CD4-positive, CD25-positive, alpha-beta regulatory T cell (primary cell): ENCODE data around the gene HOXC5. TPM values are rescaled to one million over a fixed set of nuclear protein-coding genes. Genes with fewer than 3 reads are reported as not detected.

Source experiments
- ATAC-seq, 2 donors: fragments of 150-1000 bp; cut with Tn5 transposase; one replicate each; pipeline ENCODE4 v1.10.0; 2021; ENCODE audit warnings: low read depth in 2 of 2, moderate number of reproducible peaks in 2 of 2, moderate library complexity in 1 of 2
- DNase-seq, 3 donors: peaks; one replicate each; pipeline versions ENCODE4 v3.0.0 to v3.0.0-alpha.2; 2012 to 2022; ENCODE audit warnings: mixed read lengths in 1 of 3
- H3K27ac ChIP-seq: one replicate; pipeline ENCODE4 v1.7.0; 2013; ENCODE audit warnings: mild to moderate bottlenecking, low read length; ENCODE audit not compliant: insufficient read depth, poor library complexity, severe bottlenecking
- H3K27me3 ChIP-seq: one replicate; pipeline ENCODE4 v1.7.0; 2013; ENCODE audit warnings: low read length; ENCODE audit not compliant: control insufficient read depth, insufficient read depth
- H3K36me3 ChIP-seq: one replicate; pipeline ENCODE4 v1.7.0; 2013; ENCODE audit warnings: mild to moderate bottlenecking, low read length, moderate library complexity; ENCODE audit not compliant: control insufficient read depth, insufficient read depth
- H3K4me1 ChIP-seq: 2 replicates; pipeline ENCODE4 v1.7.0; 2013; ENCODE audit warnings: mild to moderate bottlenecking, low read length; ENCODE audit not compliant: insufficient read depth, control insufficient read depth, poor library complexity, severe bottlenecking
- H3K4me3 ChIP-seq: one replicate; pipeline ENCODE4 v1.7.0; 2013; ENCODE audit warnings: low read depth, mild to moderate bottlenecking, low read length, moderate library complexity
- H3K9me3 ChIP-seq, 2 experiments: 1 replicate in 1 of 2; 2 replicates in 1 of 2; pipeline ENCODE4 v1.7.0; 2013; ENCODE audit warnings: low read length in 2 of 2, mild to moderate bottlenecking in 1 of 2, moderate library complexity in 1 of 2; ENCODE audit not compliant: control insufficient read depth in 2 of 2
- H3K27ac Mint-ChIP-seq, 3 donors: one replicate each; pipeline ENCODE4 v1.8.0; 2020 to 2022; ENCODE audit warnings: mild to moderate bottlenecking in 3 of 3, mixed read lengths in 3 of 3, moderate library complexity in 2 of 3
- H3K27me3 Mint-ChIP-seq: one replicate; pipeline ENCODE4 v1.8.0; 2022; ENCODE audit warnings: mild to moderate bottlenecking, mixed read lengths
- H3K36me3 Mint-ChIP-seq: one replicate; pipeline ENCODE4 v1.8.0; 2020; ENCODE audit warnings: mixed read lengths
- H3K4me1 Mint-ChIP-seq, 4 donors: one replicate each; pipeline ENCODE4 v1.8.0; 2020 to 2022; ENCODE audit warnings: mixed read lengths in 4 of 4, mild to moderate bottlenecking in 1 of 4
- H3K4me3 Mint-ChIP-seq, 4 donors: one replicate each; pipeline ENCODE4 v1.8.0; 2020 to 2022; ENCODE audit warnings: mild to moderate bottlenecking in 4 of 4, mixed read lengths in 4 of 4, moderate library complexity in 3 of 4
- H3K9me3 Mint-ChIP-seq, 7 donors: one replicate each; pipeline ENCODE4 v1.8.0; 2020 to 2022; ENCODE audit warnings: mixed read lengths in 7 of 7, mild to moderate bottlenecking in 3 of 7, moderate library complexity in 2 of 7
- polyA plus RNA-seq, 4 donors: library from polyadenylated mRNA; unstranded; fragments of 300-500 nt; fragmentation: Illumina TruSeq; gene quantifications; one replicate each; pipeline ENCODE4 v1.2.3, GENCODE V29; 2021
- total RNA-seq: library from RNA; stranded (reverse); gene quantifications from one replicate; pipeline ENCODE4 v1.2.3, GENCODE V29; 2022

HOXC5 gene
- total and polyA plus RNA-seq, 5 donors from 2014 or later, result not detected

- Histone ChIP-seq H3K4me1 (peaks cover 31% of the 10 kb centered on the region), H3K27me3 (peaks cover 59% of the 10 kb centered on the region), H3K36me3 (no peaks in the 10 kb centered on the region), H3K4me3 (no peak overlapping the region), H3K27ac (no peak overlapping the region), H3K9me3 (no peaks in the 10 kb centered on the region)
- Mint-ChIP-seq H3K27ac (no peak overlapping the region), H3K4me1 (peaks cover 5 to 48% (median 14%) of the 10 kb centered on the region in 4 donors), H3K36me3 (no peaks in the 10 kb centered on the region), H3K9me3 (peaks cover 0 to 6% (median 0%) of the 10 kb centered on the region in 7 donors), H3K27me3 (peaks cover 94% of the 10 kb centered on the region), H3K4me3 (peak overlapping the region in 2 of 4 donors; percentile 63 to 84)
- no peak for DNase-seq
- ATAC-seq, result no peak
Measured at GRCh38 chr12:54052438-54053002, 19.7 kb downstream of the HOXC5 start.

GRCh38 chr12:54053003-54053750, 20.3 kb downstream of the HOXC5 start:
- H3K4me3 ChIP-seq, result peak overlapping the region; percentile 53
- Mint-ChIP-seq H3K4me3 (peak overlapping the region in 3 of 4 donors; percentile 63 to 84 (median 83)), H3K4me1 (peaks cover 5 to 45% (median 14%) of the 10 kb centered on the region in 4 donors), H3K27ac (no peak overlapping the region), H3K27me3 (peaks cover 94% of the 10 kb centered on the region), H3K36me3 (no peaks in the 10 kb centered on the region), H3K9me3 (peaks cover 0 to 6% (median 0%) of the 10 kb centered on the region in 7 donors)
- no peaks in the 10 kb centered on the region for H3K9me3 ChIP-seq
- peaks cover 31% of the 10 kb centered on the region for H3K4me1 ChIP-seq
- ATAC-seq (no peak), DNase-seq (peak in 1 of 3 donors; percentile 41)
- H3K27me3 ChIP-seq, result peaks cover 56% of the 10 kb centered on the region
- no peak overlapping the region for H3K27ac ChIP-seq
- no peaks in the 10 kb centered on the region for H3K36me3 ChIP-seq

GRCh38 chr12:54053751-54054741, 21.2 kb downstream of the HOXC5 start, which contains the start of gene HOXC4:
TSS of gene HOXC4 (plus strand) at chr12:54053835. CDS start at chr12:54053923, 88 bp downstream.
- H3K4me3 ChIP-seq, result peak within 1 kb of the TSS; percentile 53
- ATAC-seq (peak in 1 of 2 donors; percentile 26), DNase-seq (no peak)
- H3K27me3 ChIP-seq, result peaks cover 51% of the 10 kb centered on the region
- H3K4me1 ChIP-seq, result peaks cover 31% of the 10 kb centered on the region
- peaks cover 92% of the 10 kb centered on the region for H3K27me3 Mint-ChIP-seq
- H3K36me3 ChIP-seq, result no peaks in the 10 kb centered on the region
- peak within 1 kb of the TSS; percentile 68 to 84 (median 82) for H3K4me3 Mint-ChIP-seq
- peaks cover 5 to 43% (median 14%) of the 10 kb centered on the region in 4 donors for H3K4me1 Mint-ChIP-seq
- H3K27ac Mint-ChIP-seq, result peak within 1 kb of the TSS in 1 of 3 donors; percentile 63
- no peak within 1 kb of the TSS for H3K27ac ChIP-seq
- peaks cover 0 to 8% (median 0%) of the 10 kb centered on the region in 7 donors for H3K9me3 Mint-ChIP-seq
- H3K36me3 Mint-ChIP-seq, result no peaks in the 10 kb centered on the region
- no peaks in the 10 kb centered on the region for H3K9me3 ChIP-seq

GRCh38 chr12:54054742-54055194, 21.9 kb downstream of the HOXC5 start:
- no peak for ATAC-seq
- H3K36me3 ChIP-seq, result no peaks in the 10 kb centered on the region
- no peak for DNase-seq
- Mint-ChIP-seq H3K36me3 (no peaks in the 10 kb centered on the region), H3K27ac (no peak overlapping the region), H3K9me3 (peaks cover 0 to 8% (median 0%) of the 10 kb centered on the region in 7 donors), H3K4me3 (peak overlapping the region in 2 of 4 donors; percentile 46 to 83), H3K4me1 (peaks cover 5 to 41% (median 12%) of the 10 kb centered on the region in 4 donors), H3K27me3 (peaks cover 93% of the 10 kb centered on the region)
- H3K9me3 ChIP-seq, result no peaks in the 10 kb centered on the region
- H3K27me3 ChIP-seq, result peaks cover 48% of the 10 kb centered on the region
- H3K27ac ChIP-seq, result no peak overlapping the region
- H3K4me3 ChIP-seq, result no peak overlapping the region
- H3K4me1 ChIP-seq, result peaks cover 31% of the 10 kb centered on the region

GRCh38 chr12:54055552-54055951, 22.7 kb downstream of the HOXC5 start:
- no peaks in the 10 kb centered on the region for H3K36me3 Mint-ChIP-seq
- H3K4me3 Mint-ChIP-seq, result no peak overlapping the region
- no peaks in the 10 kb centered on the region for H3K9me3 ChIP-seq
- H3K4me1 Mint-ChIP-seq, result peaks cover 5 to 33% (median 8%) of the 10 kb centered on the region in 4 donors
- H3K27me3 Mint-ChIP-seq, result peaks cover 91% of the 10 kb centered on the region
- peaks cover 46% of the 10 kb centered on the region for H3K27me3 ChIP-seq
- peaks cover 0 to 8% (median 0%) of the 10 kb centered on the region in 7 donors for H3K9me3 Mint-ChIP-seq
- H3K27ac Mint-ChIP-seq, result no peak overlapping the region
- H3K4me1 ChIP-seq, result peaks cover 24% of the 10 kb centered on the region
- H3K27ac ChIP-seq, result no peak overlapping the region
- no peak for ATAC-seq
- DNase-seq, result no peak
- H3K36me3 ChIP-seq, result no peaks in the 10 kb centered on the region
- H3K4me3 ChIP-seq, result no peak overlapping the region

- Histone ChIP-seq H3K27ac (no peak overlapping the region), H3K4me1 (peaks cover 24% of the 10 kb centered on the region), H3K36me3 (no peaks in the 10 kb centered on the region), H3K4me3 (no peak overlapping the region), H3K9me3 (no peaks in the 10 kb centered on the region), H3K27me3 (peaks cover 45% of the 10 kb centered on the region)
- DNase-seq (no peak), ATAC-seq (no peak)
- Mint-ChIP-seq H3K9me3 (peaks cover 0 to 8% (median 0%) of the 10 kb centered on the region in 7 donors), H3K4me1 (peaks cover 5 to 30% (median 6%) of the 10 kb centered on the region in 4 donors), H3K4me3 (no peak overlapping the region), H3K27ac (no peak overlapping the region), H3K36me3 (no peaks in the 10 kb centered on the region), H3K27me3 (peaks cover 91% of the 10 kb centered on the region)
Measured at GRCh38 chr12:54056110-54056509, 23.3 kb downstream of the HOXC5 start.

GRCh38 chr12:54058128-54058768, 25.4 kb downstream of the HOXC5 start:
- ATAC-seq (no peak), DNase-seq (no peak)
- peaks cover 9% of the 10 kb centered on the region for H3K4me1 ChIP-seq
- no peaks in the 10 kb centered on the region for H3K36me3 ChIP-seq
- Mint-ChIP-seq H3K36me3 (peaks cover 5% of the 10 kb centered on the region), H3K27ac (no peak overlapping the region), H3K9me3 (peaks cover 0 to 8% (median 0%) of the 10 kb centered on the region in 7 donors), H3K4me1 (peaks cover 0 to 13% (median 3%) of the 10 kb centered on the region in 4 donors), H3K4me3 (no peak overlapping the region), H3K27me3 (peaks cover 88% of the 10 kb centered on the region)
- no peak overlapping the region for H3K27ac ChIP-seq
- no peak overlapping the region for H3K4me3 ChIP-seq
- no peaks in the 10 kb centered on the region for H3K9me3 ChIP-seq
- H3K27me3 ChIP-seq, result peaks cover 42% of the 10 kb centered on the region
